ENCODE data around the gene LNP1.

LNP1 gene

DNA sequence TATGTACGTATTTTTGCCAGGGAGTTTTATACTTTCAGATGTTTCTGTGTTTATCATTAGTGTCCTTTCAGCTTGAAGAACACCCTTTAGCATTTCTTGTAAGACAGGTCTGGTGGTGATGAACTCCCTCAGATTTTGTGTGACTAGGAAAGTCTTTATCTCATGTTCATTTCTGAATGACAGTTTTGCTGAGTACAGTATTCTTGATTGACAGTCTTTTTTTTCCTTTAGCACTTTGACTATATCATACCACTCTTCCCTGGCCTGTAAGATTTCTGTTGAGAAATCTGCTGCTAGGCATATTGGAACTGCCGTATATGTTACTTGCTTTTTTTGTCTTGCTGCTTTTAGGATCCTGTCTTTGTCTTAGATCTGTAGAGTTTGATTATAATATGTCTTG lies 5.8 kb downstream of the LNP1 start:
- TF ChIP-seq GATA1 (IDR thresholded peaks at IDR 0.05; ENCODE audit: low read depth, low read length) = no peak
- no peak for TF ChIP-seq POLR2A (IDR thresholded peaks at IDR 0.05; ENCODE audit: low read length)
- no peak for DNase-seq

- TF ChIP-seq POLR2A (IDR thresholded peaks at IDR 0.05; ENCODE audit: low read length) (no peak), GATA1 (IDR thresholded peaks at IDR 0.05; ENCODE audit: low read depth, low read length) (no peak)
- DNase-seq = no peak
Observed at GRCh38 chr3:100407977-100408532, 6.7 kb downstream of the LNP1 start.

- DNase-seq = no peak
- no peak for TF ChIP-seq GATA1 (IDR thresholded peaks at IDR 0.05; ENCODE audit: low read depth, low read length)
- no peak for TF ChIP-seq POLR2A (IDR thresholded peaks at IDR 0.05; ENCODE audit: low read length)
Observed at GRCh38 chr3:100411091-100411982, 10.0 kb downstream of the LNP1 start.

- DNase-seq = no peak
- TF ChIP-seq GATA1 (IDR thresholded peaks at IDR 0.05; ENCODE audit: low read depth, low read length) (no peak), POLR2A (IDR thresholded peaks at IDR 0.05; ENCODE audit: low read length) (no peak)
Observed at GRCh38 chr3:100412912-100413590, 11.7 kb downstream of the LNP1 start.

GRCh38 chr3:100413613-100414012 lies 12.3 kb downstream of the LNP1 start:
- DNase-seq = no peak
- TF ChIP-seq POLR2A (IDR thresholded peaks at IDR 0.05; ENCODE audit: low read length) (no peak), GATA1 (IDR thresholded peaks at IDR 0.05; ENCODE audit: low read depth, low read length) (no peak)

DNA sequence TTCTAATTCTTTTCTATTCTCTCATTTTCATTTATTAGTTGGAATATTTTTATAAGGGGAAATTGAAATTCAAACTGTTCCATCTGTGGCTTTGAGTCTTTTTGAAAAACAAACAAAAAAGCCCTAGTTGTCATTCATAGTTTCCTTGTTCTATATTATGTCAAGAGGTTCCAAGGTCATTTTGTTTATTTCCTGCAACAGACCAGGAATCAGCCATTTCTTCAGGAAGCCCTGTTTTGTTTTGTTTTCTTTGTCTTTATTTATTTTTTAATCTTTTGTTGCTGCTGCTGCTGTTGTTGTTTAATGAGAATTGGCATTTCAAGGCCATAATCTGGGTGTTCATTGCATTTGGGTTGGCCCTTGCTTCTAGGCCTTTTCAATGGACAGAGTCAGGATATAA lies 14.8 kb downstream of the LNP1 start:
- TF ChIP-seq GATA1 (IDR thresholded peaks at IDR 0.05; ENCODE audit: low read depth, low read length) (no peak), POLR2A (IDR thresholded peaks at IDR 0.05; ENCODE audit: low read length) (no peak)
- DNase-seq = no peak

DNA sequence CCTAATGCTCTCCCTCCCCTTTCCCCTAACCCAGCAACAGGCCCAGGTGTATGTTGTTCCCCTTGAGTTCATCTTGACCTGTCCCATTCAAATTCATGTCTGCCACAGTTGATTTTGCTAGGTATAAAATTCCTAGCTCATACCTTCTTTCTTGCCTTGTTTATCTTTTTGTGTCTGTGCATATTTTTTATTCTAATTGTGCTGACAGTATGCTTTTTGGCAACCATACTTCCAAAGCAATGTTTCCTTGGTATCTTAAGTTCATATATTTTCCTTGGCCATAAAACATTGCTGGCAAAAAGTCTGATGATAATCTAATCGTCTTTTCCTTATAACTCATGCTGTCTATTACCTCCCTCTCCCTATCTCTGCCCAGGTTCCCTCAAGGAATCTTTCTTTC lies 15.5 kb downstream of the LNP1 start:
- DNase-seq = no peak
- TF ChIP-seq GATA1 (IDR thresholded peaks at IDR 0.05; ENCODE audit: low read depth, low read length) = no peak
- no peak for TF ChIP-seq POLR2A (IDR thresholded peaks at IDR 0.05; ENCODE audit: low read length)

DNA sequence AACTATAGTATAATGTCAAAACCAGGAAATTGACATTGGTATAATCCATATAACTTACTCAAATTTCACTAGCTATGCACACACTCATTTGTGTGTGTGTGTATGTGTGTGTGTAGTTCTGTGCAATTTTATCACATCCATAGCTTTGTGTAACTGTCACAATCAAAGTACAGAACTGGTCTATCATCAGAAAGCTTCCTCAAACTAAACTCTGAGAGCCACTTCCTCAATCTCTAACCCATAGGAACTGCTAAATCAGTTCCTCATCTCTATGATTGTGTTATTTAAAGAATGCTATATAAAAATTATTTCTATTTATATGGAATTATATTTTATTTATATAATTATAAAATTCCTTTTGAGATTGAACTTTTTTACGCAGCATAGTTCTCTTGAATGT lies 18.1 kb downstream of the LNP1 start:
- DNase-seq = no peak

GRCh38 chr3:100420885-100421284 lies 19.5 kb downstream of the LNP1 start:
- DNase-seq = peak; percentile 21 to 23
- TF ChIP-seq POLR2A (IDR thresholded peaks at IDR 0.05; ENCODE audit: low read length) = no peak
- TF ChIP-seq GATA1 (IDR thresholded peaks at IDR 0.05; ENCODE audit: low read depth, low read length) = no peak

More for the DNA sequence above, 18.1 kb downstream of the LNP1 start:
- no peak for TF ChIP-seq POLR2A (IDR thresholded peaks at IDR 0.05; ENCODE audit: low read length)
- no peak for TF ChIP-seq GATA1 (IDR thresholded peaks at IDR 0.05; ENCODE audit: low read depth, low read length)

DNA sequence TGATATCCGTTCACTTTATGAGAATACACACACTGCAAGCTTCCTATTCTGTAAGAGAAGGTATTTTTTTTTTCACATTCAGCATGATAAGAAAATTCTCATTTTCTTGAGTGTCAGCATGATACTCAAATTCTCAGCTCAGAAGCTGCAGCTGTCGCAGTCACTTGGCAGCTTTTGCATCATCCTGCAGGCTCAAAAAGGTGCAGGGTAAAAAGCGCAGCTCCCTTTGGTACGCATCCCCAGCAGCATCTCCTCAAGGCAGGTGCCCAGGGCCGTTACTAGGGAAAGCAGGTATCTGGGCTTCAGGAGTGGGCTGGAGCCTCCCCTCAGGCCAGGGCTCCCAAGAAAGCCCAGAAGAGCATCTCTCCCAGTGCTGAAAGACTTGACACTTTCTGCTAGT lies 22.3 kb downstream of the LNP1 start:
- no peak for TF ChIP-seq POLR2A (IDR thresholded peaks at IDR 0.05; ENCODE audit: low read length)
- TF ChIP-seq GATA1 (IDR thresholded peaks at IDR 0.05; ENCODE audit: low read depth, low read length) = no peak
- peak in 1 of 2 experiments; percentile 44 for DNase-seq

DNA sequence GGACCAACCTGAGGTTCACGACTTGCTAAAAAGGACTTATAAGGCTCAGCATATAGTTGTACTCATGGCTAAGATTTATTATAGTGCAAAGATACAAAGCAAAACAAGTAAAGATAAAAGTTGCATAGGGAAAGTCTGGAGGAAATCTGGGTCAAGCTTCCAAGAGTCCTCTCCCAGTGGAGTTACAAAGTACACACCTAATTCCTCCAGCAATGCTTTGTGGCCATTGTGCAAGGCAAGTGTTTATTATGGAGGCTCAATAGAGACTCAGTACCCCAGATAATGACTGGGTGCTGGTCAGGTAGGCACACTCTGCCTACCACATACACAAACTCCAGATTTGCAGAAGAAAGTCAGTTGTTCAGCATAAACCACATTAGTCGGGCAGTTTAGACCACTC lies 22.9 kb downstream of the LNP1 start:
- TF ChIP-seq POLR2A (IDR thresholded peaks at IDR 0.05; ENCODE audit: low read length) = no peak
- no peak for TF ChIP-seq GATA1 (IDR thresholded peaks at IDR 0.05; ENCODE audit: low read depth, low read length)
- no peak for DNase-seq

GRCh38 chr3:100425316-100425715 lies 24.0 kb downstream of the LNP1 start:
- DNase-seq = peak; percentile 63 to 67
- no peak for TF ChIP-seq POLR2A (IDR thresholded peaks at IDR 0.05; ENCODE audit: low read length)
- no peak for TF ChIP-seq GATA1 (IDR thresholded peaks at IDR 0.05; ENCODE audit: low read depth, low read length)

DNA sequence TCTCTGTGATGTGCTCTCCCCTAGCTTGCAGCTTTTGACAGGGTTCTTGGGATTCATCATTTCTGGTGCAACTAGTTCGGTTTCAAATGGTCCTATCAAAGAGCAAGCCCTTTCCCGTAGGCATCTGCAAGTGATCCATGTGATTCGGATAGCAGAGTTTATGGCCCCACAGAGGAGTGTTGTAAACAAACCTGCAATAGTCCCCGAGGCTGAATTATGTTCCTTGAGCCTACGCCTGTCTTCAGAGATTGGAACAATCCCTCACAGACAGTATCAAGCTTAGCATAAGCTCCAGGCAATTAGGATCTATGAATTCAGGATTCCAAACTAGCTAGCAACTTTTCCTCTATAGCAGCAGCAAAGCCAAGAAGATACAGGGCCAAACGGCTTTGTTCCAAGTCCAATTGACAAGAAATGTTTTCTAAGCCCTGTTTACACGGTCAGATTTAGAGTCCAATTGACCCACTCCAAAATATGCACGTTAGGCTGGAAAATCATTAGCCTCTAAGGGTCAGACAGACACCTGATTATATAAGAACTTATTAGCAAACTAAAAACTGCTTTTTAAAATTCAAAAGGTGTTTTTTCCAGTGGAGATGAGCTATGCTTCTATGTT lies 24.8 kb downstream of the LNP1 start:
- TF ChIP-seq GATA1 (IDR thresholded peaks at IDR 0.05; ENCODE audit: low read depth, low read length) (no peak), POLR2A (IDR thresholded peaks at IDR 0.05; ENCODE audit: low read length) (no peak)
- no peak for DNase-seq

DNA sequence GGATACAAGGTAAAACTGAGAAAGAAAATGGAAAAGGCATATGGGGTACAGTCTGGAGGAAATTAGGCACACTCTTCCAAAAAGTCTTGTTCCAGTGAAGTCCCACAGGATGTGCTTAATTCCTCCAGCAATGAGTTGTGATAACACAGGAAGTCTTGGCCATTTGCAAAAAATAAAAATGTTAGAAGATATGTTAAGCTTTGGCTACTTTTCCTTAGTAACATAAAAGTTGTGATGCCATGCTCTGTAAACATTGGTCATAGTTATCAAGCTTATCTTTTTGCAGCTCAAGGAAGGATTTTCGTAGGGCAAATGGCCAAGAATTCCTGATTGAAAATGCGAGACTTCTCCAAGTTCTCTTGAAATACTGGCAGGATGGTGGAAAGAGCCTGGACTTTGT lies 26.4 kb downstream of the LNP1 start:
- TF ChIP-seq POLR2A (IDR thresholded peaks at IDR 0.05; ENCODE audit: low read length) = no peak
- no peak for TF ChIP-seq GATA1 (IDR thresholded peaks at IDR 0.05; ENCODE audit: low read depth, low read length)
- DNase-seq = no peak

Data from erythroblast (primary cell).